ENCODE measurements around the gene NECTIN1. TPM values are rescaled to one million over a fixed set of nuclear protein-coding genes. Genes with fewer than 3 reads are reported as not detected.

The NECTIN1 gene, protein sequence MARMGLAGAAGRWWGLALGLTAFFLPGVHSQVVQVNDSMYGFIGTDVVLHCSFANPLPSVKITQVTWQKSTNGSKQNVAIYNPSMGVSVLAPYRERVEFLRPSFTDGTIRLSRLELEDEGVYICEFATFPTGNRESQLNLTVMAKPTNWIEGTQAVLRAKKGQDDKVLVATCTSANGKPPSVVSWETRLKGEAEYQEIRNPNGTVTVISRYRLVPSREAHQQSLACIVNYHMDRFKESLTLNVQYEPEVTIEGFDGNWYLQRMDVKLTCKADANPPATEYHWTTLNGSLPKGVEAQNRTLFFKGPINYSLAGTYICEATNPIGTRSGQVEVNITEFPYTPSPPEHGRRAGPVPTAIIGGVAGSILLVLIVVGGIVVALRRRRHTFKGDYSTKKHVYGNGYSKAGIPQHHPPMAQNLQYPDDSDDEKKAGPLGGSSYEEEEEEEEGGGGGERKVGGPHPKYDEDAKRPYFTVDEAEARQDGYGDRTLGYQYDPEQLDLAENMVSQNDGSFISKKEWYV
- total RNA-seq (2022; extraction: Qiagen RNA extraction), result 7.1 to 10.6 TPM (median 9.6 TPM) in 5 replicates

DNA sequence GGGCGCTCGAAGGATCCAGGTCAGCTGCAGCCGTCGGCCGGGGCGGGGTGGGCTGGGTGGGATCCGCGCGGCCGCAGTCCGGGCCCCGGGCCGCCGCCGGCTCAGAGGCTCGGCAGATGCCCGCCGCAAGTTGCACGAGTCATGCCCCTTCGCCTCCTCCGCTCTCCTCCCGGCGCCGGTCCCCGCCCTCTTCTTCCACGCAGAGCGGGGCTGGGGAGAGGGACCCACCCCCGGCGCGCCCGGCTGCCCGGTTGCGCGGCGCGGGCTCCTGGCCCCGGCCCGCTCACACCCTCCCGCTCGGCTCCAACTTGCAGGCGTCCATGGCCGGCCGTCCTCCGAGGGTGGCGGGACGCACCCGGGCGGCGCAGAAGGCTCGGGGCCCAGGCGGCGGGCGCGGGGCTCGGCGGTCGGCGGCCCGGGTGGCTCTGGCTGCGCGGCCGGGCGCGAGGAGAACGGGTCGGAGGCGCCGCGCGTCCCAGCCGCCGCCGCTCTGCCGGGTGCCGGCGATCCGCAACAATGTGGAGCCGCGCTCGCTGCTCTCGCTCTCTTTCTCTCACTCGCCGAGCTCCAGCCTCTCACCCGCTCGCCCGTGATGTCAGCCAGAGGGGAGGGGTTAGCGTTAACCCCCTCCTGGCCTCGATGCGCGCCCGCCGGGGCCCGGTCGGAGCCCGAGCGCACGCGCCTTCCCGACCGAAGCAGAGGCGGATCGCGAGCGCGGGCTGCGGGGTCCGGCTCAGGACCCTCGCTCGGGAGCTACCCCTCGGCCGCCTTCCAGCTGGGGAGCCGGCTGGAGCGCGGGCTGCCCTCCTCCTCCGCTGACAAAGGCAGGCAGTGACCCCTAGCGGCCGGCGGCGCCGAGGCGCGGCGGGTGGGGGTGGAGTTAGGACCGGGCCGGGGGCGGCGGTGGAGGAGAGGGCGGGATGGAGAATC lies at the start of gene NECTIN1:
Gene NECTIN1, minus strand, starts transcription at position 550 of the 930 bp plus-strand sequence. CDS start 647 bp downstream, outside the sequence.

All from A549 treated with CORT108297 at 1 μM for 4 hours (cell line).